GM12878 (cell line): Measurements from ENCODE around the gene TMBIM1. TPM values are rescaled to one million over a fixed set of nuclear protein-coding genes. Genes with fewer than 3 reads are reported as not detected.
A peak's percentile ranks its signal among the peaks of the same experiment; 100 is the strongest.

Experiments
- BCL11A ChIP-seq: IDR thresholded peaks from 2 replicates; pipeline ENCODE4 v1.6.1; 2011; ENCODE audit warnings: low read depth, low read length
- BHLHE40 ChIP-seq, 2 experiments: fragments of 450-650 bp in 1 of 2; IDR thresholded peaks; 2 replicates each; pipeline ENCODE4 v1.6.1; 2011 to 2017; ENCODE audit warnings: low read depth in 2 of 2, borderline replicate concordance in 1 of 2, improper control_type of control experiment in 1 of 2, low read length in 1 of 2, mild to moderate bottlenecking in 1 of 2
- BMI1 ChIP-seq: fragments of 450-650 bp; IDR thresholded peaks from 2 replicates; pipeline ENCODE4 v1.6.1; 2016; ENCODE audit warnings: mild to moderate bottlenecking, moderate library complexity, borderline replicate concordance
- CBFB ChIP-seq: IDR thresholded peaks from 2 replicates; pipeline ENCODE4 v1.6.1; 2016; ENCODE audit warnings: antibody characterized with exemption, low read depth
- CREM ChIP-seq: IDR thresholded peaks from 2 replicates; pipeline ENCODE4 v1.6.1; 2014; ENCODE audit warnings: antibody characterized with exemption, low read depth
- IRF3 ChIP-seq: fragments of 450-650 bp; IDR thresholded peaks from 2 replicates; pipeline ENCODE4 v1.6.1; 2014; ENCODE audit warnings: mild to moderate bottlenecking
- IRF5 ChIP-seq: fragments of 450-650 bp; IDR thresholded peaks from 2 replicates; pipeline ENCODE4 v1.6.1; 2017; ENCODE audit warnings: borderline replicate concordance
- KAT2A ChIP-seq: conservative IDR thresholded peaks from 2 replicates; pipeline ENCODE4 v1.6.1; 2011; ENCODE audit warnings: low read depth, low read length; ENCODE audit not compliant: control insufficient read depth
- MEF2B ChIP-seq: fragments of 450-650 bp; IDR thresholded peaks from 2 replicates; pipeline ENCODE4 v1.6.1; 2018; ENCODE audit warnings: mild to moderate bottlenecking, moderate library complexity; ENCODE audit not compliant: partially characterized antibody, poor library complexity, severe bottlenecking
- MYC ChIP-seq: IDR thresholded peaks from 2 replicates; pipeline ENCODE4 v1.6.1; 2011; ENCODE audit warnings: mild to moderate bottlenecking, low read length, moderate library complexity, inconsistent platforms; ENCODE audit not compliant: insufficient read depth, insufficient replicate concordance, insufficient read length, severe bottlenecking
- NFYA ChIP-seq: IDR thresholded peaks from 2 replicates; pipeline ENCODE4 v1.6.1; 2011; ENCODE audit warnings: low read depth, mild to moderate bottlenecking, low read length, improper control_type of control experiment, borderline replicate concordance
- NR2C1 ChIP-seq: fragments of 450-650 bp; IDR thresholded peaks from 2 replicates; pipeline ENCODE4 v1.6.1; 2017; ENCODE audit warnings: antibody characterized with exemption, mild to moderate bottlenecking, moderate library complexity
- PML ChIP-seq: IDR thresholded peaks from 2 replicates; pipeline ENCODE4 v1.6.1; 2012; ENCODE audit warnings: low read length, inconsistent platforms
- POU2F2 ChIP-seq: IDR thresholded peaks from 3 replicates; pipeline ENCODE4 v1.6.1; 2011; ENCODE audit warnings: low read depth, mild to moderate bottlenecking, low read length, borderline replicate concordance
- RAD21 ChIP-seq: IDR thresholded peaks from 2 replicates; pipeline ENCODE4 v1.6.1; 2011; ENCODE audit warnings: mild to moderate bottlenecking, low read depth, low read length, moderate library complexity; ENCODE audit not compliant: insufficient read depth
- RB1 ChIP-seq: fragments of 450-650 bp; formaldehyde crosslinking; IDR thresholded peaks from 2 replicates; pipeline ENCODE4 v1.6.1; 2017; ENCODE audit warnings: mild to moderate bottlenecking, borderline replicate concordance
- RCOR1 ChIP-seq: conservative IDR thresholded peaks from 2 replicates; pipeline ENCODE4 v1.6.1; 2012; ENCODE audit warnings: low read depth, low read length, improper control_type of control experiment
- RELA ChIP-seq: fragments of 450-650 bp; IDR thresholded peaks from 2 replicates; pipeline ENCODE4 v1.8.0; 2014; ENCODE audit warnings: borderline replicate concordance; ENCODE audit not compliant: partially characterized antibody
- SMAD1 ChIP-seq: fragments of 450-650 bp; IDR thresholded peaks from 2 replicates; pipeline ENCODE4 v1.6.1; 2018; ENCODE audit warnings: mild to moderate bottlenecking, low read depth; ENCODE audit not compliant: partially characterized antibody
- SMARCA5 ChIP-seq: fragments of 450-650 bp; IDR thresholded peaks from 2 replicates; pipeline ENCODE4 v1.6.1; 2017; ENCODE audit warnings: mild to moderate bottlenecking
- SMC3 ChIP-seq: IDR thresholded peaks from 2 replicates; pipeline ENCODE4 v1.6.1; 2011; ENCODE audit warnings: low read length, improper control_type of control experiment, borderline replicate concordance
- TBL1XR1 ChIP-seq: IDR thresholded peaks from 2 replicates; pipeline ENCODE4 v1.6.1; 2012; ENCODE audit warnings: low read depth, low read length, improper control_type of control experiment
- WRNIP1 ChIP-seq: IDR thresholded peaks from 2 replicates; pipeline ENCODE4 v1.6.1; 2011; ENCODE audit warnings: low read depth, low read length, improper control_type of control experiment, borderline replicate concordance
- ZNF217 ChIP-seq: fragments of 450-650 bp; IDR thresholded peaks from 2 replicates; pipeline ENCODE4 v1.6.1; 2017; ENCODE audit warnings: antibody characterized with exemption, mild to moderate bottlenecking
- polyA plus RNA-seq, 11 experiments: library from polyadenylated mRNA; depleted of rRNA in 4 of 11; unstranded in 6 of 11; stranded (reverse) in 5 of 11; fragments of >200 nt; fragmentation: Nextera tagmentation in 4 of 11; fragmentation: Illumina TruSeq in 1 of 11; extraction: Ambion mirVana in 4 of 11; extraction: Trizol in 1 of 11; gene quantifications; 1 replicate in 1 of 11; 2 replicates in 10 of 11; pipeline versions ENCODE4 v1.2.1 to v1.2.3, GENCODE V29; 2011 to 2016; ENCODE audit warnings: inconsistent platforms in 2 of 11, missing spikeins in 2 of 11, low read depth in 1 of 11
- total RNA-seq, 4 experiments: library from RNA; depleted of rRNA in 3 of 4; stranded (reverse); fragments of >200 nt in 3 of 4; fragmentation: Illumina TruSeq in 1 of 4; extraction: Trizol in 1 of 4; gene quantifications; 2 replicates each; pipeline versions ENCODE4 v1.2.1 to v1.2.3, GENCODE V29; 2013 to 2021
- TF ChIP-seq, protein P1 (sequence below): fragments of 450-650 bp; formaldehyde crosslinking; IDR thresholded peaks from 2 replicates; pipeline ENCODE4 v1.5.0; 2022; ENCODE audit warnings: mild to moderate bottlenecking, missing genetic modification characterization

Gene TMBIM1
- total and polyA plus RNA-seq, 10 of the 15 experiments (the other 5 are each of a cell fraction or from before 2014, with no cell fraction given), result 6.1 to 38.3 (median 26.2) TPM

GRCh38 chr2:218272531-218273212 is 19.6 kb downstream of the TMBIM1 start (continued):
- TF ChIP-seq, protein P1, sequence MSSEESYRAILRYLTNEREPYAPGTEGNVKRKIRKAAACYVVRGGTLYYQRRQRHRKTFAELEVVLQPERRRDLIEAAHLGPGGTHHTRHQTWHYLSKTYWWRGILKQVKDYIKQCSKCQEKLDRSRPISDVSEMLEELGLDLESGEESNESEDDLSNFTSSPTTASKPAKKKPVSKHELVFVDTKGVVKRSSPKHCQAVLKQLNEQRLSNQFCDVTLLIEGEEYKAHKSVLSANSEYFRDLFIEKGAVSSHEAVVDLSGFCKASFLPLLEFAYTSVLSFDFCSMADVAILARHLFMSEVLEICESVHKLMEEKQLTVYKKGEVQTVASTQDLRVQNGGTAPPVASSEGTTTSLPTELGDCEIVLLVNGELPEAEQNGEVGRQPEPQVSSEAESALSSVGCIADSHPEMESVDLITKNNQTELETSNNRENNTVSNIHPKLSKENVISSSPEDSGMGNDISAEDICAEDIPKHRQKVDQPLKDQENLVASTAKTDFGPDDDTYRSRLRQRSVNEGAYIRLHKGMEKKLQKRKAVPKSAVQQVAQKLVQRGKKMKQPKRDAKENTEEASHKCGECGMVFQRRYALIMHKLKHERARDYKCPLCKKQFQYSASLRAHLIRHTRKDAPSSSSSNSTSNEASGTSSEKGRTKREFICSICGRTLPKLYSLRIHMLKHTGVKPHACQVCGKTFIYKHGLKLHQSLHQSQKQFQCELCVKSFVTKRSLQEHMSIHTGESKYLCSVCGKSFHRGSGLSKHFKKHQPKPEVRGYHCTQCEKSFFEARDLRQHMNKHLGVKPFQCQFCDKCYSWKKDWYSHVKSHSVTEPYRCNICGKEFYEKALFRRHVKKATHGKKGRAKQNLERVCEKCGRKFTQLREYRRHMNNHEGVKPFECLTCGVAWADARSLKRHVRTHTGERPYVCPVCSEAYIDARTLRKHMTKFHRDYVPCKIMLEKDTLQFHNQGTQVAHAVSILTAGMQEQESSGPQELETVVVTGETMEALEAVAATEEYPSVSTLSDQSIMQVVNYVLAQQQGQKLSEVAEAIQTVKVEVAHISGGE (CRISPR knock-in tag), result no peak
- no peak for TF ChIP-seq CBFB
- 0 out of 2 replicates have a peak, but pooled peaks have one; percentile 63 for TF ChIP-seq RCOR1
- no peak for TF ChIP-seq BCL11A
- TF ChIP-seq IRF5, result no peak
- peak; percentile 90 for TF ChIP-seq MEF2B
- TF ChIP-seq BHLHE40 (IDR thresholded peaks at IDR 0.05; ENCODE audit: borderline replicate concordance in 1 of 2, low read depth in 2 of 2, low read length in 1 of 2), result 0 out of 4 replicates have a peak, but pooled peaks of 1 of the 2 experiments have one; percentile 14
- no peak for TF ChIP-seq RB1
- TF ChIP-seq BMI1, result no peak
- TF ChIP-seq IRF3, result no peak
- TF ChIP-seq SMAD1, result no peak
- TF ChIP-seq SMC3, result peak; percentile 94
- no peak for TF ChIP-seq NR2C1
- TF ChIP-seq RELA, result no peak
- 0 out of 2 replicates have a peak, but pooled peaks have one; percentile 29 for TF ChIP-seq WRNIP1
- no peak for TF ChIP-seq PML
- peak; percentile 97 for TF ChIP-seq RAD21
- TF ChIP-seq MYC, result no peak
- TF ChIP-seq KAT2A, result no peak
- no peak for TF ChIP-seq CREM
- no peak for TF ChIP-seq POU2F2
- no peak for TF ChIP-seq ZNF217
- TF ChIP-seq SMARCA5, result peak; percentile 62; the same call in 1 of the 2 replicates
- TF ChIP-seq TBL1XR1, result 0 out of 2 replicates have a peak, but pooled peaks have one; percentile 27
- TF ChIP-seq NFYA, result no peak
